ENCODE measurements around the gene PON3.

DNA sequence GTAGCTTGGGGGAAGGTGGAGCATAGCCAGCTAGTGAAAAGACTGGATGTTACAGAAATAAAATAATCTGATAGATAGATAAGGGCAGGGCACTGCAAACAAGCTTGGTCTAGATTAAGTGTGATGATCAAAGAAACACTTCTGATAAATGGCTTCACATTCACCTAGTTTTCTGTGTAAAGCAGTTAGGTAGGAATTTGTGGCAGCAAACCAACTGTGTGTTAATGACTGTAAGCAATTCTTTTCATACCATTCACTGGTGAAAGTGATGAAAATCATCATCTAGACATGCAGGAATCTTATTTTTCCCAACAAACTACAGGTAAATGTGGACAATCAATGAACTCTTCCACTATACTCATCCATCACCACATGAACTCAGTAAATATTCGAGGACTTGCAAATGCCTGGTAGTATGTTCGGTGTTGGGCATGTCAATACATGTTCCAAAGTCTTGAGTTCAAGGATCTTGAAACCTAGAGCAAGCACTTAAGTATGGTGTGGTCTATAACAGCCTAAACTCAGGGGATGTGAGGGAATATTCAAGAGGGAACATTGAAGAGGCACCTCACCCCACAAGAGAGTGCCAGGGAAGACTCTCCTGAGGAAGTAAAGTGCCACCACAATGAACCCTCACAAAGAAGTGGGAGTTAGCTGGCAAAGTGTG lies 20.5 kb downstream of the PON3 start:
- TF ChIP-seq, protein P1, sequence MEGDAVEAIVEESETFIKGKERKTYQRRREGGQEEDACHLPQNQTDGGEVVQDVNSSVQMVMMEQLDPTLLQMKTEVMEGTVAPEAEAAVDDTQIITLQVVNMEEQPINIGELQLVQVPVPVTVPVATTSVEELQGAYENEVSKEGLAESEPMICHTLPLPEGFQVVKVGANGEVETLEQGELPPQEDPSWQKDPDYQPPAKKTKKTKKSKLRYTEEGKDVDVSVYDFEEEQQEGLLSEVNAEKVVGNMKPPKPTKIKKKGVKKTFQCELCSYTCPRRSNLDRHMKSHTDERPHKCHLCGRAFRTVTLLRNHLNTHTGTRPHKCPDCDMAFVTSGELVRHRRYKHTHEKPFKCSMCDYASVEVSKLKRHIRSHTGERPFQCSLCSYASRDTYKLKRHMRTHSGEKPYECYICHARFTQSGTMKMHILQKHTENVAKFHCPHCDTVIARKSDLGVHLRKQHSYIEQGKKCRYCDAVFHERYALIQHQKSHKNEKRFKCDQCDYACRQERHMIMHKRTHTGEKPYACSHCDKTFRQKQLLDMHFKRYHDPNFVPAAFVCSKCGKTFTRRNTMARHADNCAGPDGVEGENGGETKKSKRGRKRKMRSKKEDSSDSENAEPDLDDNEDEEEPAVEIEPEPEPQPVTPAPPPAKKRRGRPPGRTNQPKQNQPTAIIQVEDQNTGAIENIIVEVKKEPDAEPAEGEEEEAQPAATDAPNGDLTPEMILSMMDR (conservative IDR thresholded peaks at IDR 0.05; ENCODE audit: low read depth in 2 of 2) = no peak
- TF ChIP-seq POLR2AphosphoS5 (IDR thresholded peaks at IDR 0.05; ENCODE audit: low read depth) (no peak), CREB1 (CRISPR knock-in tag; IDR thresholded peaks at IDR 0.05; ENCODE audit: low read depth) (no peak), EZH2 (IDR thresholded peaks at IDR 0.05; ENCODE audit: low read depth, unreplicated experiment) (no peak)
- TF ChIP-seq, protein P2, sequence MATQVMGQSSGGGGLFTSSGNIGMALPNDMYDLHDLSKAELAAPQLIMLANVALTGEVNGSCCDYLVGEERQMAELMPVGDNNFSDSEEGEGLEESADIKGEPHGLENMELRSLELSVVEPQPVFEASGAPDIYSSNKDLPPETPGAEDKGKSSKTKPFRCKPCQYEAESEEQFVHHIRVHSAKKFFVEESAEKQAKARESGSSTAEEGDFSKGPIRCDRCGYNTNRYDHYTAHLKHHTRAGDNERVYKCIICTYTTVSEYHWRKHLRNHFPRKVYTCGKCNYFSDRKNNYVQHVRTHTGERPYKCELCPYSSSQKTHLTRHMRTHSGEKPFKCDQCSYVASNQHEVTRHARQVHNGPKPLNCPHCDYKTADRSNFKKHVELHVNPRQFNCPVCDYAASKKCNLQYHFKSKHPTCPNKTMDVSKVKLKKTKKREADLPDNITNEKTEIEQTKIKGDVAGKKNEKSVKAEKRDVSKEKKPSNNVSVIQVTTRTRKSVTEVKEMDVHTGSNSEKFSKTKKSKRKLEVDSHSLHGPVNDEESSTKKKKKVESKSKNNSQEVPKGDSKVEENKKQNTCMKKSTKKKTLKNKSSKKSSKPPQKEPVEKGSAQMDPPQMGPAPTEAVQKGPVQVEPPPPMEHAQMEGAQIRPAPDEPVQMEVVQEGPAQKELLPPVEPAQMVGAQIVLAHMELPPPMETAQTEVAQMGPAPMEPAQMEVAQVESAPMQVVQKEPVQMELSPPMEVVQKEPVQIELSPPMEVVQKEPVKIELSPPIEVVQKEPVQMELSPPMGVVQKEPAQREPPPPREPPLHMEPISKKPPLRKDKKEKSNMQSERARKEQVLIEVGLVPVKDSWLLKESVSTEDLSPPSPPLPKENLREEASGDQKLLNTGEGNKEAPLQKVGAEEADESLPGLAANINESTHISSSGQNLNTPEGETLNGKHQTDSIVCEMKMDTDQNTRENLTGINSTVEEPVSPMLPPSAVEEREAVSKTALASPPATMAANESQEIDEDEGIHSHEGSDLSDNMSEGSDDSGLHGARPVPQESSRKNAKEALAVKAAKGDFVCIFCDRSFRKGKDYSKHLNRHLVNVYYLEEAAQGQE (IDR thresholded peaks at IDR 0.05; ENCODE audit: unreplicated experiment) = no peak
